ENCODE data around the gene IL1A. TPM values are rescaled to one million over a fixed set of nuclear protein-coding genes. Genes with fewer than 3 reads are reported as not detected.

IL1A gene
- total RNA-seq, 2 donors from 2014 or later = 1.4 to 6.6 TPM

- no peak overlapping the region for H3K4me3 Mint-ChIP-seq
- peaks cover 4 to 7% of the 10 kb centered on the region in 2 donors for H3K9me3 Mint-ChIP-seq
- H3K27ac Mint-ChIP-seq = no peak overlapping the region
- peaks cover 27% of the 10 kb centered on the region for H3K4me1 Mint-ChIP-seq (ENCODE audit: low read depth)
- peaks cover 4 to 10% of the 10 kb centered on the region in 2 donors for H3K36me3 Mint-ChIP-seq (ENCODE audit: insufficient read depth in 2 of 2)
- peaks cover 7% of the 10 kb centered on the region for H3K27me3 Mint-ChIP-seq (ENCODE audit: low read depth)
- DNase-seq = no peak
- no peak for ATAC-seq (replicated peaks in 1 of 2)
Measured at GRCh38 chr2:112794841-112795240, 10.5 kb upstream of the IL1A start.

- H3K9me3 Mint-ChIP-seq = peaks cover 4 to 7% of the 10 kb centered on the region in 2 donors
- peak overlapping the region in 1 of 2 donors; percentile 12 for H3K4me3 Mint-ChIP-seq
- DNase-seq (peak; percentile 49 to 60), ATAC-seq (replicated peaks in 1 of 2) (peak; percentile 91 to 94)
- H3K4me1 Mint-ChIP-seq (ENCODE audit: low read depth) = peaks cover 21% of the 10 kb centered on the region
- H3K27ac Mint-ChIP-seq = peak overlapping the region; percentile 72
- peaks cover 4 to 10% of the 10 kb centered on the region in 2 donors for H3K36me3 Mint-ChIP-seq (ENCODE audit: insufficient read depth in 2 of 2)
- H3K27me3 Mint-ChIP-seq (ENCODE audit: low read depth) = peaks cover 7% of the 10 kb centered on the region
Measured at GRCh38 chr2:112794131-112794733, 9.9 kb upstream of the IL1A start.

GRCh38 chr2:112793449-112793978, 9.2 kb upstream of the IL1A start:
- ATAC-seq (replicated peaks in 1 of 2) (peak; percentile 53 to 64), DNase-seq (no peak)
- peaks cover 16% of the 10 kb centered on the region for H3K4me1 Mint-ChIP-seq (ENCODE audit: low read depth)

GRCh38 chr2:112792419-112792818, 8.1 kb upstream of the IL1A start:
- Mint-ChIP-seq H3K4me3 (no peak overlapping the region), H3K36me3 (ENCODE audit: insufficient read depth in 2 of 2) (peaks cover 4 to 10% of the 10 kb centered on the region in 2 donors), H3K9me3 (peaks cover 4 to 7% of the 10 kb centered on the region in 2 donors), H3K4me1 (ENCODE audit: low read depth) (peaks cover 16% of the 10 kb centered on the region), H3K27ac (no peak overlapping the region), H3K27me3 (ENCODE audit: low read depth) (peaks cover 15% of the 10 kb centered on the region)
- DNase-seq = no peak
- no peak for ATAC-seq (replicated peaks in 1 of 2)

More at GRCh38 chr2:112793449-112793978, 9.2 kb upstream of the IL1A start:
- H3K4me3 Mint-ChIP-seq = peak overlapping the region in 1 of 2 donors; percentile 31
- H3K27me3 Mint-ChIP-seq (ENCODE audit: low read depth) = peaks cover 13% of the 10 kb centered on the region
- peaks cover 4 to 7% of the 10 kb centered on the region in 2 donors for H3K9me3 Mint-ChIP-seq
- H3K36me3 Mint-ChIP-seq (ENCODE audit: insufficient read depth in 2 of 2) = peaks cover 4 to 10% of the 10 kb centered on the region in 2 donors
- H3K27ac Mint-ChIP-seq = peak overlapping the region; percentile 72

- Mint-ChIP-seq H3K9me3 (peaks cover 4 to 7% of the 10 kb centered on the region in 2 donors), H3K27me3 (ENCODE audit: low read depth) (peaks cover 12% of the 10 kb centered on the region), H3K4me3 (no peak overlapping the region), H3K4me1 (ENCODE audit: low read depth) (peaks cover 16% of the 10 kb centered on the region), H3K36me3 (ENCODE audit: insufficient read depth in 2 of 2) (peaks cover 4 to 10% of the 10 kb centered on the region in 2 donors), H3K27ac (no peak overlapping the region)
- ATAC-seq (replicated peaks in 1 of 2) = no peak
- no peak for DNase-seq
Measured at GRCh38 chr2:112791693-112792230, 7.5 kb upstream of the IL1A start.

GRCh38 chr2:112791019-112791418, 6.7 kb upstream of the IL1A start:
- H3K36me3 Mint-ChIP-seq (ENCODE audit: insufficient read depth in 2 of 2) = peaks cover 4 to 8% of the 10 kb centered on the region in 2 donors
- DNase-seq (no peak), ATAC-seq (replicated peaks in 1 of 2) (no peak)
- H3K4me3 Mint-ChIP-seq = no peak overlapping the region
- peaks cover 4 to 7% of the 10 kb centered on the region in 2 donors for H3K9me3 Mint-ChIP-seq
- peaks cover 12% of the 10 kb centered on the region for H3K27me3 Mint-ChIP-seq (ENCODE audit: low read depth)
- peaks cover 16% of the 10 kb centered on the region for H3K4me1 Mint-ChIP-seq (ENCODE audit: low read depth)
- H3K27ac Mint-ChIP-seq = no peak overlapping the region

GRCh38 chr2:112790305-112790704, 6.0 kb upstream of the IL1A start:
- H3K27ac Mint-ChIP-seq = no peak overlapping the region
- DNase-seq (no peak), ATAC-seq (replicated peaks in 1 of 2) (no peak)
- peaks cover 4 to 7% of the 10 kb centered on the region in 2 donors for H3K9me3 Mint-ChIP-seq
- H3K27me3 Mint-ChIP-seq (ENCODE audit: low read depth) = peaks cover 12% of the 10 kb centered on the region
- H3K4me3 Mint-ChIP-seq = no peak overlapping the region
- peaks cover 16% of the 10 kb centered on the region for H3K4me1 Mint-ChIP-seq (ENCODE audit: low read depth)
- peaks cover 4 to 8% of the 10 kb centered on the region in 2 donors for H3K36me3 Mint-ChIP-seq (ENCODE audit: insufficient read depth in 2 of 2)

GRCh38 chr2:112789186-112789585, 4.9 kb upstream of the IL1A start:
- no peak for DNase-seq
- Mint-ChIP-seq H3K4me3 (no peak overlapping the region), H3K27ac (no peak overlapping the region), H3K4me1 (ENCODE audit: low read depth) (peaks cover 18% of the 10 kb centered on the region), H3K36me3 (ENCODE audit: insufficient read depth in 2 of 2) (peaks cover 4 to 7% of the 10 kb centered on the region in 2 donors), H3K27me3 (ENCODE audit: low read depth) (peaks cover 22% of the 10 kb centered on the region), H3K9me3 (peaks cover 4 to 7% of the 10 kb centered on the region in 2 donors)
- no peak for ATAC-seq (replicated peaks in 1 of 2)

GRCh38 chr2:112788653-112789052, 4.4 kb upstream of the IL1A start:
- Mint-ChIP-seq H3K4me3 (no peak overlapping the region), H3K36me3 (ENCODE audit: insufficient read depth in 2 of 2) (peaks cover 4 to 5% of the 10 kb centered on the region in 2 donors), H3K9me3 (peaks cover 4 to 7% of the 10 kb centered on the region in 2 donors), H3K4me1 (ENCODE audit: low read depth) (peaks cover 16% of the 10 kb centered on the region), H3K27ac (no peak overlapping the region), H3K27me3 (ENCODE audit: low read depth) (peaks cover 28% of the 10 kb centered on the region)
- ATAC-seq (replicated peaks in 1 of 2) = no peak
- DNase-seq = no peak

GRCh38 chr2:112787729-112788393, 3.6 kb upstream of the IL1A start:
- no peak for ATAC-seq (replicated peaks in 1 of 2)
- Mint-ChIP-seq H3K4me1 (ENCODE audit: low read depth) (peaks cover 14% of the 10 kb centered on the region), H3K4me3 (no peak overlapping the region), H3K27me3 (ENCODE audit: low read depth) (peaks cover 33% of the 10 kb centered on the region), H3K36me3 (ENCODE audit: insufficient read depth in 2 of 2) (no peaks in the 10 kb centered on the region), H3K9me3 (peaks cover 0 to 3% of the 10 kb centered on the region in 2 donors), H3K27ac (no peak overlapping the region)
- no peak for DNase-seq

- peaks cover 0 to 3% of the 10 kb centered on the region in 2 donors for H3K9me3 Mint-ChIP-seq
- H3K4me3 Mint-ChIP-seq = no peak overlapping the region
- no peak for DNase-seq
- ATAC-seq (replicated peaks in 1 of 2) = no peak
- peaks cover 14% of the 10 kb centered on the region for H3K4me1 Mint-ChIP-seq (ENCODE audit: low read depth)
- H3K27me3 Mint-ChIP-seq (ENCODE audit: low read depth) = peaks cover 38% of the 10 kb centered on the region
- no peaks in the 10 kb centered on the region for H3K36me3 Mint-ChIP-seq (ENCODE audit: insufficient read depth in 2 of 2)
- no peak overlapping the region for H3K27ac Mint-ChIP-seq
Measured at GRCh38 chr2:112787294-112787693, 3.0 kb upstream of the IL1A start.

- H3K27me3 Mint-ChIP-seq (ENCODE audit: low read depth) = peaks cover 43% of the 10 kb centered on the region
- H3K4me1 Mint-ChIP-seq (ENCODE audit: low read depth) = peaks cover 14% of the 10 kb centered on the region
- no peak overlapping the region for H3K27ac Mint-ChIP-seq
- peak overlapping the region in 1 of 2 donors; percentile 23 for H3K4me3 Mint-ChIP-seq
- no peaks in the 10 kb centered on the region for H3K36me3 Mint-ChIP-seq (ENCODE audit: insufficient read depth in 2 of 2)
- ATAC-seq (replicated peaks in 1 of 2) (no peak), DNase-seq (no peak)
- H3K9me3 Mint-ChIP-seq = no peaks in the 10 kb centered on the region
Measured at GRCh38 chr2:112783187-112783714, 1.0 kb downstream of the IL1A start.

Measured in activated T-cell treated with anti-CD3 and anti-CD28 coated beads, Interleukin-2, amount 50 U/mL, for 72 hours (primary cell).